ENCODE results near the gene CPNE5. TPM values are rescaled to one million over a fixed set of nuclear protein-coding genes. Genes with fewer than 3 reads are reported as not detected.

The CPNE5 gene
- total RNA-seq, 1 experiment from 2014 or later: not detected

GRCh38 chr6:36809156-36809555 lies 30.1 kb downstream of the CPNE5 start:
- no peaks in the 10 kb centered on the region for H3K36me3 Mint-ChIP-seq (ENCODE audit: insufficient read depth, unreplicated experiment)
- TF ChIP-seq CTCF (IDR thresholded peaks at IDR 0.05; ENCODE audit: insufficient read depth in 1 of 2, low read depth in 1 of 2, low read length in 1 of 2, severe bottlenecking in 1 of 2, unreplicated experiment in 1 of 2): no peak
- no peak overlapping the region for H3K27ac Mint-ChIP-seq (ENCODE audit: unreplicated experiment)
- no peak overlapping the region for H3K4me3 Mint-ChIP-seq (ENCODE audit: unreplicated experiment)
- no peaks in the 10 kb centered on the region for H3K27me3 Mint-ChIP-seq (ENCODE audit: insufficient read depth, unreplicated experiment)
- no peaks in the 10 kb centered on the region for H3K9me3 ChIP-seq
- H3K4me1 Mint-ChIP-seq (ENCODE audit: low read depth, unreplicated experiment): no peaks in the 10 kb centered on the region
- no peaks in the 10 kb centered on the region for H3K9me3 Mint-ChIP-seq (ENCODE audit: unreplicated experiment)
- intact Hi-C loops (cut with micrococcal nuclease; ENCODE audit: unreplicated experiment): no loop called here
- no peaks in the 10 kb centered on the region for H3K36me3 ChIP-seq (ENCODE audit: control insufficient read depth, insufficient read depth, low read length)
- DNase-seq: no peak
- ChIA-PET CTCF (no interaction called here), POLR2A (interaction anchor here (0.6 kb wide), 1 partner anchor 50 kb away, joined by 6 read pairs; no protein-coding TSS in a partner anchor)
- no peaks in the 10 kb centered on the region for H3K4me1 ChIP-seq
- H3K27me3 ChIP-seq (replicated peaks; ENCODE audit: control insufficient read depth, insufficient read depth, low read length): no peaks in the 10 kb centered on the region
- H3K4me3 ChIP-seq (ENCODE audit: low read depth, low read length): no peak overlapping the region
- no TSS peak for BruUV-seq (replicated peaks)

GRCh38 chr6:36808634-36809033 lies 30.6 kb downstream of the CPNE5 start:
- no TSS peak for BruUV-seq (replicated peaks)
- Histone ChIP-seq H3K4me1 (no peaks in the 10 kb centered on the region), H3K27me3 (replicated peaks; ENCODE audit: control insufficient read depth, insufficient read depth, low read length) (no peaks in the 10 kb centered on the region), H3K4me3 (ENCODE audit: low read depth, low read length) (no peak overlapping the region), H3K36me3 (ENCODE audit: control insufficient read depth, insufficient read depth, low read length) (no peaks in the 10 kb centered on the region), H3K9me3 (no peaks in the 10 kb centered on the region)
- TF ChIP-seq CTCF (IDR thresholded peaks at IDR 0.05; ENCODE audit: insufficient read depth in 1 of 2, low read depth in 1 of 2, low read length in 1 of 2, severe bottlenecking in 1 of 2, unreplicated experiment in 1 of 2): no peak
- no peaks in the 10 kb centered on the region for H3K4me1 Mint-ChIP-seq (ENCODE audit: low read depth, unreplicated experiment)
- H3K4me3 Mint-ChIP-seq (ENCODE audit: unreplicated experiment): no peak overlapping the region
- H3K36me3 Mint-ChIP-seq (ENCODE audit: insufficient read depth, unreplicated experiment): no peaks in the 10 kb centered on the region
- POLR2A ChIA-PET: interaction anchor here (0.6 kb wide), 1 partner anchor 49 kb away, joined by 6 read pairs; no protein-coding TSS in a partner anchor
- intact Hi-C loops (cut with micrococcal nuclease; ENCODE audit: unreplicated experiment): no loop called here
- CTCF ChIA-PET: no interaction called here
- no peak overlapping the region for H3K27ac Mint-ChIP-seq (ENCODE audit: unreplicated experiment)
- H3K27me3 Mint-ChIP-seq (ENCODE audit: insufficient read depth, unreplicated experiment): no peaks in the 10 kb centered on the region
- H3K9me3 Mint-ChIP-seq (ENCODE audit: unreplicated experiment): no peaks in the 10 kb centered on the region
- DNase-seq: no peak

- no TSS peak for BruUV-seq (replicated peaks)
- Mint-ChIP-seq H3K27me3 (ENCODE audit: insufficient read depth, unreplicated experiment) (no peaks in the 10 kb centered on the region), H3K9me3 (ENCODE audit: unreplicated experiment) (no peaks in the 10 kb centered on the region), H3K27ac (ENCODE audit: unreplicated experiment) (no peak overlapping the region), H3K4me1 (ENCODE audit: low read depth, unreplicated experiment) (no peaks in the 10 kb centered on the region), H3K4me3 (ENCODE audit: unreplicated experiment) (no peak overlapping the region), H3K36me3 (ENCODE audit: insufficient read depth, unreplicated experiment) (no peaks in the 10 kb centered on the region)
- no peaks in the 10 kb centered on the region for H3K27me3 ChIP-seq (replicated peaks; ENCODE audit: control insufficient read depth, insufficient read depth, low read length)
- intact Hi-C loops (cut with micrococcal nuclease; ENCODE audit: unreplicated experiment): no loop called here
- H3K36me3 ChIP-seq (ENCODE audit: control insufficient read depth, insufficient read depth, low read length): no peaks in the 10 kb centered on the region
- DNase-seq: no peak
- no peak overlapping the region for H3K4me3 ChIP-seq (ENCODE audit: low read depth, low read length)
- ChIA-PET POLR2A (no interaction called here), CTCF (no interaction called here)
- TF ChIP-seq CTCF (IDR thresholded peaks at IDR 0.05; ENCODE audit: insufficient read depth in 1 of 2, low read depth in 1 of 2, low read length in 1 of 2, severe bottlenecking in 1 of 2, unreplicated experiment in 1 of 2): no peak
- no peaks in the 10 kb centered on the region for H3K4me1 ChIP-seq
- H3K9me3 ChIP-seq: no peaks in the 10 kb centered on the region
Observed at GRCh38 chr6:36807750-36808149, 31.5 kb downstream of the CPNE5 start.
